Activated gamma-delta T cell treated with anti-CD3 and anti-CD28 coated beads, Interleukin-2, amount 50 U/mL, for 16 hours (primary cell): ENCODE results near the gene NRCAM.

Experiments
- DNase-seq: peaks from one replicate; pipeline ENCODE4 v3.0.0-alpha.2; 2020; ENCODE audit warnings: low read depth

The NRCAM gene

DNA sequence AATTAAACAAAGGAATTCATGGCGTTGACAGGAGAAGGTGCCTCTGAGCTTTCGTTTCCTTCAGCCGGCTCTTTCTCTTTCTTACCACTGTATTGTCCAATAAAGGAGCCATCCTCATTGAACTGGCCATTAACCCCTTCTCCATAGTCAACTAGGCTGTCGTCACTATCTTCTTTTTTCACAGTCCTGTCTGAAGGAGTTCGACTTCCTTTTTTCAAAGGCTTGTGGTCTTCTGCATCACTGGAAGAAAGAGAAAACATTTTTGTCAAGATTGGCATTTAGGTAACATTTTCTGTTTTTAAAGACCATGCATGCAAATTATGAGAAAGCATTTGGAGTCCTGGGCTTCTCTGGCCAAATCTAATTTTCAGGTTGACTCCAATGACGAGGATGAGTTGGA is 306.3 kb downstream of the NRCAM start:
- no peak for DNase-seq

DNA sequence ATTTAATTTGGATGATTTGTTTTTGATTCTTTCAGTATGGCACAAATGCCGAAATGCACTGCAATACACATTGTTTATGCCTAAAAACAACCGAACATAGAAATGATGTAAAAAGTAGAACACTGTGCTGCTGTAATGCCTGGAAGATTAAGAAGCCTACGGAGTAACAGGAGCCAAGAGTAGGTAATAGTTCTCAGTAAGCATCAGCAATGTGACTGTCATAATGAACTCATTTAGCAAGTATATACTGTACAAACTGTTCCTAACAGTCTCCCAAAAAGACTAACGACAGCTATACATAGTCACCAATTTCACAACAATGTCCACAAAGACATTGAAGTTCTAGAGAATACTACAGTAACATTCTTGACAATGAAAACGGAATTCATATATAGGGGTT is 307.1 kb downstream of the NRCAM start:
- no peak for DNase-seq

DNA sequence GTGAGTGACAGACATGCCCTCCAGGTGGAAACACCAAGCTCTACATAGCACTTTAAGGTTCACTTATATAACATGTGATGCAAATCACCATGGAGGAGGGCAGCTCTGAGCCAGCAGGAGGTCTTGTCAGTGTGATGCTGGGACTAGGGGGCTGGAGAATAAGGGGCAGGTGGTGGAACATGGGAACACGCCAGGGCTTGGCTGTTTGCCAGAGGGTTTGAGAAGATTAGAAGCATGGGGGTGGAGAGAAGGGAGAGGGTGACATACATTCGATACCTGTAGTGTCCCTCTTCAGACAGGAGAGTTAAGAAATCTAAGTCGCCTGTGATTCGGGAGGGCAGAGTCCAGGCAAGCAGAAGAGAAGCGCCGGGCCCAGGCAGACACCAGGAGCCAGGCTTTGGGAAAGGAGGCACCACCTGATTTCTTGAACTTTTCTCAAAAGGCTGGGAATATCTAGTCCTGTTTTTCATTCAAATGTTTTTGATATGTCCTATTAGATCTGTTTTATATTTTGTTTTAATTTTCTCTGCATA is 309.1 kb downstream of the NRCAM start:
- DNase-seq, result no peak

DNA sequence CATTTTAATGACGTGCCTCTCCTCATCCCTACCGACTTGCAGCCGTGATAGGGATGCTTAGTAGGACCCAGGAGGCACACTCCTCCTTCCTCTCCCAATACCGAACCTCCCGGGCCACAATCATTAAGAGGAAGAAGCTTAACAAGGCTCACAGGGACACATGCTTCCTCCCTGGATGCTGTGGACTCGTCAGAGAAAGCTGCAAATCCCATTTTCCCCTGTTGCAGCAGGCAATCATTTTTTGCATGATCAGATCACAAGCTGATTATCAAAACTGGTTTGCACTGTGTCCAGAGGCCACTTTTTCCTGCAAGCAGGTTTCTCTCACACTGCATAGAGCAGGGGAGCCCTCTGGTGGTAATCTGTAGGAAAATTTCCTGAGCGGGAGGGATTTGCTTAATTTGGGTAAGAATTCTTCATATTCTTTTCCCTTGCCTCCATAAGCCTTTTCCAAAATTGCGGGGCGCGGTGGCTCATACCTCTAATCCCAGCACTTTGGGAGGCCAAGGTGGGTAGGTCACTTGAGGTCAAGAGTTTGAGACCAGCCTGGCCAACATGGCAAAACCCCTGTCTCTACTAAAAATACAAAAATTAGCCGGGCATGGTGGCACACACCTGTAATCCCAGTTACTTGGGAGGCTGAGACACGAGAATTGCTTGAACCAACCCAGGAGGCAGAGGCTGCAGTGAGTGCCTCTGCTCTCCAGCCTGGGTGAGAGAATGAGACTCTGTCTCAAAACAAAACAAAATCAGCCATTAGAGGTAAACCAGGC is 310.0 kb downstream of the NRCAM start:
- peak; percentile 5 for DNase-seq

DNA sequence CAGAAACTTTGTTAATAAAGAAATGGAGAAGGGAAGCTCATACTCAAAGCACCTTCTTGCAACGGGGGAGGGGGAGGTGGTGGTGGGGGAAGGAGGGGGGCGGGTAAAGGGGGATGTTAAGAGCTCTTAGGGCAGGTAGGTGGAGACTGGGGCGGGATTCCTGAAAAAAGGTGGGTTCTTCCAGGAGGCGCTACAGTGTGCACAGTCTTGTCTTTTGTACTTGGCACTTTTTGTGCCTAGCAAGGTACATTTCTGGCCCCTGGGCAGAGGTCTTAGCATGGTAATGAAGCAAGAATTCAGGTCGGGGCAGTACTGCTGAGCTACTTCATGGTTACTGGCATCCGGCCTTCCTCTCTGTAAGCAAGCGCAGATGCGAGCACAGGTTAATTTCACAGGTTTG is 310.8 kb downstream of the NRCAM start:
- no peak for DNase-seq

DNA sequence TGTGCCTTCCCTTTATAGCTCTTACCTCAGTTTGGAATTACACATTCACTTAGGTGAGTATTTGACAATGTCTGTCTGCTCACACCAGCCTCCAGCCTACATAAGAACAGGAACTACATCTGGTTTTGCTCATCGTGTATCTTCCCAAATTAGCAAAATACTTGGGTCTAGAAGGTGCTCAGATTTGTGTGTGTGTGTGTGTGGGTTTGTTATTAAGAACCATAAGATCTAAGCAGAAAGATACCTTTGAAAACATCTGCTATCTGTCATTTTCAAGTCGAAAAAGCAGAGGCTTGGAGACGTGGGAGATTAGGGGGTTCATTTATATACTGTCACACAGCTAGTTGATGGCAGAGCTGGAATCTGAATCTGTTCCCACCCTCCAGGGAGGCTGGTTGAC is 311.3 kb downstream of the NRCAM start:
- DNase-seq, result no peak

DNA sequence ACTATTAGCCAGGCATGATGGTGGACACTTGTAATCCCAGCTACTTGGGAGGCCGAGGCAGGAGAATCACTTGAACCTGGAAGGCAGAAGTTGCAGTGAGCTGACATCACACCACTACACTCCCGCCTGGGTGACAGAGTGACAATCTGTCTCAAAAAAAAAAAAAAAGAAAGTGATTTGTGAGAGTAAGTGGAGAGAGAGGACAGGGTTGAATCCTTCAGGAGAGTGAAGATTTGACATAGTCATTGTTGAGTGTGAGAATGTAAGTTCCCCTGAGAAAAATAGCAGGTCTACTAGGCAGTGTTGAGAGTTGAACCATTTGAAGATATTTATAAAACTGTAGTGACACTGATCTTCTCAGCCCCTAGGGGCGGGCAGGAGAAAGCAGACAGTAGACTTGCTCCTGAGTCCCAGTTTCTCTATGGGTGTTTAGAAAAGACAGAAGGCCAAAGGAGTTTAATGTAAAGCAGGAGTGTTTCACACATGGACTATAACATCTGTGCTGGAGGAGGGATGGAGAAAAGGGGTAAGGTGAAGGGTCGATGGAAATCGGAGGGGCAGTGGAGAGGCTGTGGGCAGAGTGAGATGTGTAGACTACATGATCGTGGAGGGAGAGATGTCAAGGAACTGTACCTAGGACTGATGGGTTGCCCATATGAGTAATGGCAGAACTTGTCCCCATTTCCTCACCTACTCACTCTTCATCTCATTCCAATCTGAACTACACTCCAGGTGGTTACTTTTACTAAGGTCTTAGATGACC is 312.4 kb downstream of the NRCAM start:
- no peak for DNase-seq

DNA sequence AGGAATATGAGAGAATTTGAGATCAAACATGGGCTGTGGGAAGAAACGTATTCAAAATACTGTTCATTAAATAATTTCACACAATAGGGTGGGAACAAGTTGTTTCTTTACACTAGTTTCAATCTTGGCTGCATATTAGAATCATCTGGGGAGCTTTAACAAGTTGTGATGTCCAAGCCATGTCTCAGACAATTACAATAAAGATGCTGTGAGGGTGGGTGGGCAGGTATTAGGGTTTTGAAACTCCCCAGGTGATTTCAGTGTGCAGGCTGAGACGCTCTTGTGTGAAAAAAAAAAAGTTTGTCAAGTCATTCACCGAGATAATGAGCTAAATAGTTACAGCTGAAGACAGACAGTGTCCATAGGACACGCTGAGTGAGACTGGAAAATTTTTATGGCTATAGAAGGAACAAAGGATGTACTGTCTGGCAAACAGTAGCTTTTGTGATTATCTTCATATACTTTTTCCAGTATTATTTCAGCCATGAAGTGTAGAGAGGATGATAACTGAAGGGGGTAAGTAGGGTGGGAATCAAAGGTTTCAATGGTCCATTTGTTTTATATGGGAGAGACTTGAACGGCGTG is 313.5 kb downstream of the NRCAM start:
- no peak for DNase-seq

DNA sequence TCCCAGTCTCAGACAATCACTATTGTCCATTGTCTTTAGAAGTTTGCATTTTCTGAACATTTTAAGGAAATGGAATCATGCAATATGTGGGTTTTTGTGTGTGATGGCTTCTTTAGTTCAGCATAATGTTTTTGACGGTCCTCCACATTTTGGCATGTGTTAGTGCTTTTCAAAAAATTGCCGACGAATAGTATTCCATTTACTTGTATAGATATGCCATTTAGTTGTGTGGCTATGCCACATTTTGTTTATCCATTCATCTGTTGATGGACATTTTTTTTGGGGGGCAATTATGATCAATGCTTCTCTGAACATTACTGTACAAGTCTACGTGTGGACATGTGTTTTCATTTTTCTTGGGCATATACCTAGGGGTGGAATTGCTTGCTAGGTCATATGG is 314.1 kb downstream of the NRCAM start:
- no peak for DNase-seq

DNA sequence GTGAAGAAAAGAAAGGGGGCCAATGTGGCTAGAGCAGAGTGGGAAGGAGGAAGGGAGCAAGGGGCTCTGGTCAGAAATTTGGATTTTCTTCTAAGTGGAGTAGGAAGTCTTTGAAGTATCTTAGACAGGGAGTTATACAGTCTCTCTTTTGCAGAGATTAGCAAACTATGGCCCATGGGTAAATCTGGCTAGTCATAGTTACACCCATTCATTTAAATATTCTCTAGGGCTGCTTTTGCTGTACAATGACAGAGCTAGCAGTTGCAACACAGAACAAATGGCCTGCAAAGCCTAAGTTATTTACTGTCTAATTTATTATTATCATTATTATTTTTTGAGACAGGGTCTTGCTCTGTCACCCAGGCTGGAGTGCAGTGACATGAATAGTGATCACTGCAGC is 315.6 kb downstream of the NRCAM start:
- no peak for DNase-seq

DNA sequence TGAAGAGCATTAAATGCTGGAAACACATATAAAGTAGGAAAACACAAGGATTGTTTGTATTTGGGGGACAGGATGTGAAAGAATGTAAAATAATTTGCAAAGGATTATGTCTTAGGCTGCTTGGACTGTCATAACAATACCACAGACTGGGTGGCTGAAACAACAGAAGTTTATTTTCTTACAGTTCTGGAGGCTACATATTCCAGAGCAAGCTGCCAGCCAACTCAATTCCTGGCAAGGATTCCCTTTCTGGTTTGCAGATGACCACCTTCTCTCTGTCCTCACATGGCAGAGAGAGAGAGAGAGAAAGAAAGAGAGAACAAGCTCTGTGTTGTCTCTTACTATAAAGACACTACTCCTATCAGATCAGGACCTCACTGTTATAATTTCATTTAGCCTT is 317.3 kb downstream of the NRCAM start:
- DNase-seq, result no peak

DNA sequence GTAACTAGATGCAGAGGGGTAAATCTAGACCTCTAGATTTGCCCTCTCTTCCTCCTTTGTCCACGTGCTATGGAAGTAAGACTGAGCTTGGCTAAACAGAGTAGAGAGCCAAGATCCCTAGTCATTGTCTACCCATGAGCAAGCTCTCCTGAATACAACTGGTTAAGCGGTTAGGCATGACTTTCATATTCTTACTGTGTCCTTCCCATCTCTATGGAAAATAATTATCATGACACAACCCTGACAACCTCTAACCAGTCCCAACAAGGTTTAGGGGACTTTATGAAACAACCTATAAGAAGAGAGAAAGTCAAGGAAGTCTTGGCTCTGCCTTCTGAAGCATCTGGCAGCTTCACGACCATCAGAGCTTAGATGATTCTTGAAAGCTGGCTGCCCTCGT is 318.2 kb downstream of the NRCAM start:
- DNase-seq, result no peak

DNA sequence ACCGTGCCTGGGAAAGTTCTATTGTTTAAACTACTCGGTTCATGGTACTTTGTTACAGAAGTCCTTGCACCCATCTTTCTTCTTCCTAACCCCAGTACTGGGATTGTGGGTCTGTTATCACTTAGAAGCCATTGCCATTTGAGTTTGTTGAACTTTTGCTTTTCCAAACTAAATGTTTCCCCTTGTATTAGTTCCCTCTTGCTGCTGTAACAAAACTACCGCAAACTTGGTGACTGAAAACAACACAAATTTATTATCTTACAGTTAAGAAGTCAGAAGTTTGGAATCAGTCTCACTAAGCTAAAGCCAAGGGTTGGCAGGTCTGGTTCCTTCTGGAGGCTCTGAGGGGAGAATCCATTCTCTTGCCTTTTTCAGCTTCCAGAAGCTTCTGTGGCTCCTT is 319.2 kb downstream of the NRCAM start:
- DNase-seq, result no peak

DNA sequence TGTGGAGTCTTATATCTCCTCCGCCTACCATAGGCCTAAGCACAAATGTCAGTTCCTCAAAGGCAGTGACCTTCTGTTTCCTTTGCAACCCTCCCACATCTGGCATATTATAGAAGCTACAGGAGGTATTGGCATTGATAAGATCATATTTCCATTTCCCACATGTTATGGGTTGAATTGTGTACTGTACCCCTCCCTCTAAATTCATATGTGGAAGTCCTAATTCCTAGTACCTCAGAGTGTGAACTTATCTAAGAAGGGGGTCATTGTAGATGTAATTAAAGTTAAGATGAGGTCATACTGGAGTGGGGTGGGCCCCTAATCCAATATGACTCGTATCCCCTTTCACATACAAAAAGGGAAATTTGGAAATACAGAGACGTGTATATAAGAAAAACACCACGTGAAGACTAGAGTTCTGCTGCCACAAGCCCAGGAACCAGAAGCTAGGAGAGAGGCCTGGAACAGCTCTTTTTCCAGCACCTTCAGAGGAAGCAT is 320.0 kb downstream of the NRCAM start:
- DNase-seq, result no peak

DNA sequence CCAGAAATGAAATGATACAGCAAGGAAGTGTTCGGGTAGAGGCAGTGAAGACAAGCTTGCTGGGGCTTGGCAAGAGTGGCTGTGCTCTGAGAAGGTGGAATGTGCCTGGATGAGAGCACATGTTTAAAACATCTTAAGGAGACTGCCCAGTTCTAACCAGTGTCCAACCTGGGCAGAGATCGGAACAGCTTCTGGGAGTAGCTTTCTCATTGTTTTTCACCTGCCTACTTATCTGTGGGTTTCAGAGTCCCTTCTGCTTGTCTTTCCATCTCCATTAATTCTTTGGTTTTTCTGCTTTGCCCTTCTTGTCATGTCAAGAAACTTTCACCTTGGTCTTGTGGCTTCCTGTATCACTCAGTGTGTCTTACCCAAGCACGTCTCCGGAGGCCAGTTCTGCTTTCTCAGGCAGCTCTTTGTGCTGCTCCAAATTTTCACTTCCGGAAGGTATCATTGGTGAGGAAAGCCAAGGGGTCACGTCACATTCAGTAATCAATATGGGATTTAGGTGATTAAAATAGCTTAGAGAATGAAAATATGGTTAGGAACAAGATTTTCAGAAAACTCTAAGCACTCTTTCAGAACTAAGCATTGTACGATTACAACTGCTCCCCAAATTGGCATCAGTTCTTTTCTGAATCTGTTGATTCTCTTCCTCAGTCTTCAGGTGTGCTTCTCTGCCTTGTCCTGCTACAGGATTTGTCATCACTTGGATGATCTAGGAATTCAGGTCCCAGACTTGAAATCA is 320.6 kb downstream of the NRCAM start:
- DNase-seq, result no peak

DNA sequence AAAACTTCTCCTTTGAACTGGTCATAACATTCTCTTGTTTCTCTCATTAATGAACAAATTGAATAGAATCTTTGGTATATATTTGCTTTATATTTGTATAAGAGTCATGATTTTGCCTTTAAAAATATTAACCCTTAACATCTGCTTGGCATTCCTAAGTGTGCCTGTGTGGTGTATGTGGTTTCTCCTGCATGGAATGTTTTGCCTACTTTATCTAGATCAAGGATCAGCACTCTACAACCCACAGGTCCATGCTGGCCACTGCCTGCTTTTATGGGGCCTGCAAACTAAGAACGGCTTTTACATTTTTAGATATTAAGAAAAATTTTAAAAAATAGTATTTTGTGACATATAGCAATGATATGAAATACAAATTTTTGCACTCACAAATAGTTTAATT is 321.8 kb downstream of the NRCAM start:
- DNase-seq, result no peak

DNA sequence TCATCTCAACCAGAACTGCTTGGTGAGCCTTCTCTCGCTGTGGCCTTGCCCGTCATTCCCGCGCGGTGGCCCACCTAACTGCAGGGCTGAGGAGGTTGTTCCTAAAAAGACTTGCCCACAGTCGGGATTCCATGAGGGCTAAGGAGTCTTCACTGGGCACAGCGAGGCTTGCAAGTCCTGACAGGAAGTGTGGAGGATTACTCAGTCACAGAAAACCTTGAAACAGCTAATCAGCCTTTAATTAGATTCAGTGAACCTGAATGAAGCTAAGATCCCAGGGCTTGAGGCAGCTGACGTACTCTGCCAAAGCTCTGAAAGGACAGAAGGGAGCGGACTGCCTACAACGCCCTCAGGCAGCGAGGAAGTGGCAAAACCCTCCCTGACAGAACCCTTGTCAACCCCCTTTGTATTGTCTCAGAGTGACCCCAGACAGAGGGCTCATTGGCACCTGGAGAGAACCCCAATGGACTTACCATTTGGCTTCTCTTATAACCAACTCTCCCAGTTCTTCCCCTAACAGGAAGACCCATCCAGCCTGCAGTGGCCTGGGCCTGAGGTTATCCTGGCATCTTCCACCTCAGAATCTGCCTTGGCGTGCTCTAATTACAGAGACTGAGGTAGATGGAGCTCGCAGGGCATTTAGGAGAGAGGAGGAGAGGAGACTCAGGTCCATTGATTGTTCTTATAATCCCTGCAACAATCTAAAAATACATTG is 323.5 kb downstream of the NRCAM start:
- DNase-seq, result no peak

DNA sequence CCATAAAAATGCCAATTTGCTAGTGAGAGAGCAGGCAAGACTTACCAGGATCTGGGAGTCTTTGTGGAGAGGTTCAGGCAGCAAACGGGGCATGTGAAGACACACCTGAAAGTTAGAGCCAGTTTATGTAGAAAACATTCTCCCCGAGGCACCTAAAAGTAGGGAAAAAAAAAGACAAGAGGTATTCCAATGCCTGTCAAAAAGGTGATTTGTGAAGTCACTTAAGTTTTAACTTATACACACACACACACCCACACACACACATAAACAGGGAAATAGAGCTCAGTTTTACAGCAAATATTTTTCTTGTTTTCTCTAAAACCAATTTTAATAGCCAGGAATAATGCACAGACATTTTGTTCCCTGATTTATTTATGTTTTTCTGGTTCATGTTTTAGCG is 326.0 kb downstream of the NRCAM start, which contains the start of gene LAMB4:
TSS of gene LAMB4 (minus strand) at position 101 of the 400 bp plus-strand sequence. CDS start 7,197 bp downstream, outside the sequence.
- no peak for DNase-seq

DNA sequence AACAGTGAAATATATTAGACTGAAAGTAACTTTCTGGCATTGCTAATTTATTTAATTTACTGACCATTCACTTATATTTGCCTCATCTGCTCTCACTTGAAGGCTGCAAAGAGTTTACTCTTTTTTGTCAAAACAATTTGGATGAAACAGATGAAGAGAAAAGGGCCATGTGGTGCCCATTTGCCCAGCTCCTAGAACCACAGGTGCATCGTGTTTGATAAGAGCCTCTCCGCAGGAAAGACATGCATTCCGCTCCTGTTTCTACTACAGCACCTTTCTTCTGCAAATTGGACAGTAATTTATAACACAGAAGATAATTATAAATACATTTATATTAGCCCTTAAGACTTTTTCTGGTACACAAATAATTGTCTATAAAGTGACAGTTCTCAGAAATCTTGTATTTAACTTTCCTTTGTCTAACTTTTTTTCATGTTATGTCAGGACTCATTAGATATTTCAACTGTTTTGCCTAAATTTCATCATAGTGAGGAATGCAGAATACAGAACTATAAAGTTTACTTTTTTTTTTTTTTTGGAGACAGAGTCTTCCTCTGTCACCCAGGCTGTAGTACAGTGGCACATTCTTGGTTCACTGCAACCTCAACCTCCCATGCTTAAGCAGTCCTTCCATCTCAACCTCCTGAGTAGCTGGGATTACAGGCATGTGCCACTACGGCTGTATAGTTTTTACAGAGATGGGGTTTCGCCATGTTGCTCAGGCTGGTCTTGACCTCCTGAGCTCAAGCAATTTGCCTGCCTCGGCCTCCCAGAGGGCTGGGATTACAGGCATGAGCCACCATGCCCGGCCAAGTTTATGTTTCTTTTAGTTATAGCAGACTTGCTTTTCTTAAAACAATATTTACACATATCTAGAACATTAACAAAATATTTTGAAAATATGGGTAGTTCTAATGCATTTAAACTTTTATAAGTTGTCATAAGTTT is 326.9 kb downstream of the NRCAM start:
- DNase-seq, result no peak

DNA sequence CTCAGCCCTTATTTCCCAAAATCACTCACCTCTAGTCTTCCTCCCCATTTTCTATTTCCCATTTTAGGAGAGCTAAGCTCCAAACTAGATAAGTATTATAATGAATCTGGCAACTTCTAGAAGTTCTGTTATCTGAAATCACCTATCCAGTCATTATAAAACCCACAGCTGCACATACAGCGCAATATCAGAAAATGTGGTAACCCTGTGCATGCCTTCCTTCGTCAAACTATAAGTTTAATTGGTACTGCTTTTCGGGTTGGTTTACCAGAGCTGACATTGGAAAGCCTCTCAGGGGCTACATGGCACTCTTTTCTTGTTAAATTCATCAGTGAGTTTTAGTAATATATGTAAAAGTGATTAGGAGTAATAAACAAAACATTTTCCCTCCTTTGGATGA is 327.7 kb downstream of the NRCAM start:
- DNase-seq, result no peak
